Measurements from ENCODE around the gene BTN2A1. TPM values are rescaled to one million over a fixed set of nuclear protein-coding genes. Genes with fewer than 3 reads are reported as not detected.

Gene BTN2A1
- total and polyA plus RNA-seq, 9 of the 15 experiments (the other 6 are each of a cell fraction or from before 2014, with no cell fraction given), result 6.7 to 22.1 (median 16.4) TPM

- TF ChIP-seq ETV1 (tag; conservative IDR thresholded peaks at IDR 0.05; ENCODE audit: low read depth) (no peak; the same call in 1 of the 2 replicates), OTX1 (CRISPR knock-in tag; IDR thresholded peaks at IDR 0.05) (no peak), FOXM1 (IDR thresholded peaks at IDR 0.05; ENCODE audit: low read depth) (peak; percentile 94), FOXM1 (CRISPR knock-in tag; IDR thresholded peaks at IDR 0.05; ENCODE audit: low read depth) (no peak; the same call in 1 of the 2 replicates), SNIP1 (IDR thresholded peaks at IDR 0.05; ENCODE audit: low read depth) (no peak), ZNF584 (CRISPR knock-in tag; IDR thresholded peaks at IDR 0.05; ENCODE audit: low read depth) (peak; percentile 69), ZNF445 (CRISPR knock-in tag; IDR thresholded peaks at IDR 0.05; ENCODE audit: low read depth) (no peak), C11orf30 (IDR thresholded peaks at IDR 0.05; ENCODE audit: low read depth) (peak; percentile 54), ETS2 (tag; IDR thresholded peaks at IDR 0.05; ENCODE audit: borderline replicate concordance, poor library complexity, severe bottlenecking) (no peak), SRF (CRISPR knock-in tag; IDR thresholded peaks at IDR 0.05) (peak; percentile 73 to 94), ZNF146 (CRISPR knock-in tag; IDR thresholded peaks at IDR 0.05; ENCODE audit: unreplicated experiment) (no peak), GTF2F1 (IDR thresholded peaks at IDR 0.05; ENCODE audit: low read depth, low read length) (peak; percentile 96; the same call in 1 of the 2 replicates), ATF7 (IDR thresholded peaks at IDR 0.05) (peak; percentile 35; the same call in 1 of the 2 replicates), ZNF408 (CRISPR knock-in tag; IDR thresholded peaks at IDR 0.05; ENCODE audit: low read depth) (no peak), ETV6 (IDR thresholded peaks at IDR 0.05; ENCODE audit: borderline replicate concordance in 1 of 2, low read depth in 2 of 2, low read length in 1 of 2) (no peak), ETV6 (CRISPR knock-in tag; IDR thresholded peaks at IDR 0.05; ENCODE audit: borderline replicate concordance) (no peak), MTA2 (IDR thresholded peaks at IDR 0.05; ENCODE audit: low read depth) (no peak; the same call in 1 of the 2 replicates), ZNF740 (CRISPR knock-in tag; IDR thresholded peaks at IDR 0.05) (no peak), ZNF740 (tag; IDR thresholded peaks at IDR 0.05) (no peak)
- TF ChIP-seq, protein P1, sequence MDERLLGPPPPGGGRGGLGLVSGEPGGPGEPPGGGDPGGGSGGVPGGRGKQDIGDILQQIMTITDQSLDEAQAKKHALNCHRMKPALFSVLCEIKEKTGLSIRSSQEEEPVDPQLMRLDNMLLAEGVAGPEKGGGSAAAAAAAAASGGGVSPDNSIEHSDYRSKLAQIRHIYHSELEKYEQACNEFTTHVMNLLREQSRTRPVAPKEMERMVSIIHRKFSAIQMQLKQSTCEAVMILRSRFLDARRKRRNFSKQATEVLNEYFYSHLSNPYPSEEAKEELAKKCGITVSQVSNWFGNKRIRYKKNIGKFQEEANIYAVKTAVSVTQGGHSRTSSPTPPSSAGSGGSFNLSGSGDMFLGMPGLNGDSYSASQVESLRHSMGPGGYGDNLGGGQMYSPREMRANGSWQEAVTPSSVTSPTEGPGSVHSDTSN (CRISPR knock-in tag; IDR thresholded peaks at IDR 0.05; ENCODE audit: low read depth), result no peak
- TF ChIP-seq, protein P1 (tag; conservative IDR thresholded peaks at IDR 0.05; ENCODE audit: low read depth), result peak; percentile 45
- TF ChIP-seq, protein P2, sequence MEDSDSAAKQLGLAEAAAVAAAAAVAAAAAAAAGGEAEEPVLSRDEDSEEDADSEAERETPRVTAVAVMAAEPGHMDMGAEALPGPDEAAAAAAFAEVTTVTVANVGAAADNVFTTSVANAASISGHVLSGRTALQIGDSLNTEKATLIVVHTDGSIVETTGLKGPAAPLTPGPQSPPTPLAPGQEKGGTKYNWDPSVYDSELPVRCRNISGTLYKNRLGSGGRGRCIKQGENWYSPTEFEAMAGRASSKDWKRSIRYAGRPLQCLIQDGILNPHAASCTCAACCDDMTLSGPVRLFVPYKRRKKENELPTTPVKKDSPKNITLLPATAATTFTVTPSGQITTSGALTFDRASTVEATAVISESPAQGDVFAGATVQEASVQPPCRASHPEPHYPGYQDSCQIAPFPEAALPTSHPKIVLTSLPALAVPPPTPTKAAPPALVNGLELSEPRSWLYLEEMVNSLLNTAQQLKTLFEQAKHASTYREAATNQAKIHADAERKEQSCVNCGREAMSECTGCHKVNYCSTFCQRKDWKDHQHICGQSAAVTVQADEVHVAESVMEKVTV (CRISPR knock-in tag; IDR thresholded peaks at IDR 0.05), result peak; percentile 7; the same call in 1 of the 2 replicates
- TF ChIP-seq, protein P3, sequence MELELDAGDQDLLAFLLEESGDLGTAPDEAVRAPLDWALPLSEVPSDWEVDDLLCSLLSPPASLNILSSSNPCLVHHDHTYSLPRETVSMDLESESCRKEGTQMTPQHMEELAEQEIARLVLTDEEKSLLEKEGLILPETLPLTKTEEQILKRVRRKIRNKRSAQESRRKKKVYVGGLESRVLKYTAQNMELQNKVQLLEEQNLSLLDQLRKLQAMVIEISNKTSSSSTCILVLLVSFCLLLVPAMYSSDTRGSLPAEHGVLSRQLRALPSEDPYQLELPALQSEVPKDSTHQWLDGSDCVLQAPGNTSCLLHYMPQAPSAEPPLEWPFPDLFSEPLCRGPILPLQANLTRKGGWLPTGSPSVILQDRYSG (tag; conservative IDR thresholded peaks at IDR 0.05; ENCODE audit: low read depth), result no peak
Observed at GRCh38 chr6:26473758-26474438, 16.1 kb downstream of the BTN2A1 start (continued).
